SK-N-SH (cell line): ENCODE measurements around the gene LARGE1. TPM values are rescaled to one million over a fixed set of nuclear protein-coding genes. Genes with fewer than 3 reads are reported as not detected.

Experiments
- CTCF ChIA-PET: fragments of 300-600, 350-600 bp; formaldehyde crosslinking; extraction: SDS; loops from one replicate; lab custom pipeline; 2021; lab: Yijun Ruan, JAX
- POLR2A ChIA-PET: fragments of 350-600 bp; sonication (Branson Sonifier 250); formaldehyde crosslinking; extraction: SDS; loops from one replicate; lab custom pipeline; 2020; ENCODE audit warnings: antibody characterized with exemption, inconsistent platforms; lab: Yijun Ruan, JAX
- DNase-seq: peaks from one replicate; pipeline ENCODE4 v3.0.0; 2012
- H2AFZ ChIP-seq: fragments of 200-600 bp; sonication (generic); 2 replicates; pipeline ENCODE4 v1.8.1; 2016; ENCODE audit warnings: antibody characterized with exemption, mild to moderate bottlenecking, low read depth
- H3F3A ChIP-seq: fragments of 200-600 bp; sonication (generic); replicated peaks from 2 replicates; pipeline ENCODE3; 2016; ENCODE audit warnings: antibody characterized with exemption, mild to moderate bottlenecking; ENCODE audit not compliant: insufficient read depth
- H3K27ac ChIP-seq, 2 experiments: fragments of 200-500 bp in 1 of 2; fragments of 200-600 bp in 1 of 2; sonication (Bioruptor generic) in 1 of 2; sonication (generic), shearing (Covaris generic) in 1 of 2; 2 replicates each; pipeline versions ENCODE4 v1.5.1 to v1.6.1; 2014 to 2016; ENCODE audit warnings: low read depth in 2 of 2, inconsistent platforms in 1 of 2, low read length in 1 of 2, mild to moderate bottlenecking in 1 of 2, mixed read lengths in 1 of 2
- H3K27me3 ChIP-seq: fragments of 200-600 bp; sonication (generic), shearing (Covaris generic); 2 replicates; pipeline ENCODE4 v1.6.1; 2016; ENCODE audit warnings: mixed run types; ENCODE audit not compliant: insufficient read depth
- H3K36me3 ChIP-seq, 2 experiments: fragments of 200-500 bp in 1 of 2; fragments of 200-600 bp in 1 of 2; sonication (Bioruptor generic) in 1 of 2; sonication (generic) in 1 of 2; replicated peaks in 1 of 2; 2 replicates each; pipeline versions ENCODE3 to v1.5.1; 2014 to 2016; ENCODE audit warnings: low read length in 1 of 2, mild to moderate bottlenecking in 1 of 2; ENCODE audit not compliant: insufficient read depth in 2 of 2, control insufficient read depth in 1 of 2
- H3K4me1 ChIP-seq, 2 experiments: fragments of 200-500 bp in 1 of 2; fragments of 200-600 bp in 1 of 2; sonication (Bioruptor generic) in 1 of 2; sonication (generic), shearing (Covaris generic) in 1 of 2; 2 replicates each; pipeline versions ENCODE4 v1.5.1 to v1.6.1; 2014 to 2016; ENCODE audit warnings: low read depth in 1 of 2, low read length in 1 of 2, mixed run types in 1 of 2; ENCODE audit not compliant: insufficient read depth in 2 of 2, control insufficient read depth in 1 of 2
- H3K4me2 ChIP-seq: fragments of 200-600 bp; sonication (generic), shearing (Covaris generic); 2 replicates; pipeline ENCODE4 v1.6.1; 2017; ENCODE audit warnings: mixed run types
- H3K4me3 ChIP-seq, 2 experiments: fragments of 200-500 bp in 1 of 2; fragments of 200-600 bp in 1 of 2; sonication (Bioruptor generic) in 1 of 2; sonication (generic), shearing (Covaris generic) in 1 of 2; 2 replicates each; pipeline versions ENCODE4 v1.5.1 to v1.8.1; 2014 to 2016; ENCODE audit warnings: low read depth in 2 of 2, inconsistent platforms in 1 of 2, low read length in 1 of 2, mild to moderate bottlenecking in 1 of 2, mixed read lengths in 1 of 2, moderate library complexity in 1 of 2
- H3K79me2 ChIP-seq: fragments of 200-600 bp; sonication (generic); 2 replicates; pipeline ENCODE4 v1.8.1; 2017; ENCODE audit warnings: mild to moderate bottlenecking; ENCODE audit not compliant: insufficient read depth
- H3K9ac ChIP-seq: fragments of 200-600 bp; sonication (generic); 2 replicates; pipeline ENCODE4 v1.6.1; 2017; ENCODE audit warnings: mixed run types
- H3K9me2 ChIP-seq: fragments of 200-600 bp; sonication (generic); 2 replicates; pipeline ENCODE4 v1.6.1; 2017; ENCODE audit warnings: mixed run types
- H3K9me3 ChIP-seq: fragments of 200-600 bp; sonication (generic); 2 replicates; pipeline ENCODE4 v1.6.1; 2017; ENCODE audit warnings: mixed run types, mild to moderate bottlenecking, moderate library complexity
- H4K20me1 ChIP-seq: fragments of 200-600 bp; sonication (generic); 2 replicates; pipeline ENCODE4 v1.6.1; 2017; ENCODE audit warnings: mild to moderate bottlenecking, mixed run types; ENCODE audit not compliant: insufficient read depth
- CHD2 ChIP-seq: fragments of 150-350 bp; IDR thresholded peaks from 2 replicates; pipeline ENCODE4 v1.6.1; 2018; ENCODE audit warnings: low read length; ENCODE audit not compliant: partially characterized antibody
- EZH2phosphoT487 ChIP-seq: fragments of 200-600 bp; sonication (generic); IDR thresholded peaks from 2 replicates; pipeline ENCODE4 v1.6.1; 2017; ENCODE audit warnings: low read depth, mixed run types, mild to moderate bottlenecking, antibody characterized with exemption, moderate library complexity, borderline replicate concordance
- FOSL2 ChIP-seq: IDR thresholded peaks from 2 replicates; pipeline ENCODE4 v1.4.0; 2012; ENCODE audit warnings: low read depth, mild to moderate bottlenecking, moderate library complexity, borderline replicate concordance
- FOXM1 ChIP-seq: IDR thresholded peaks from 2 replicates; pipeline ENCODE4 v1.4.0; 2012; ENCODE audit warnings: low read depth, mild to moderate bottlenecking
- GATA2 ChIP-seq: sonication (generic); formaldehyde crosslinking; IDR thresholded peaks from 2 replicates; pipeline ENCODE4 v1.5.0; 2020; ENCODE audit warnings: mild to moderate bottlenecking, missing genetic modification reagents
- MXI1 ChIP-seq: IDR thresholded peaks from 2 replicates; pipeline ENCODE4 v1.6.1; 2012; ENCODE audit warnings: mild to moderate bottlenecking, low read depth, low read length, improper control_type of control experiment
- NFIC ChIP-seq: IDR thresholded peaks from 2 replicates; pipeline ENCODE4 v1.4.0; 2012; ENCODE audit warnings: borderline replicate concordance
- RFX5 ChIP-seq: IDR thresholded peaks from 2 replicates; pipeline ENCODE4 v1.6.1; 2012; ENCODE audit warnings: mild to moderate bottlenecking, improper control_type of control experiment, low read length
- RXRA ChIP-seq: IDR thresholded peaks from 2 replicates; pipeline ENCODE4 v1.4.0; 2012; ENCODE audit warnings: low read depth, mild to moderate bottlenecking, borderline replicate concordance
- SIN3A ChIP-seq: IDR thresholded peaks from 2 replicates; pipeline ENCODE4 v1.6.1; 2012; ENCODE audit warnings: low read depth, mild to moderate bottlenecking, low read length, moderate library complexity, borderline replicate concordance
- SMC3 ChIP-seq: IDR thresholded peaks from 2 replicates; pipeline ENCODE4 v1.6.1; 2012; ENCODE audit warnings: low read depth, low read length, improper control_type of control experiment
- TEAD4 ChIP-seq: IDR thresholded peaks from 2 replicates; pipeline ENCODE4 v1.4.0; 2012; ENCODE audit warnings: mild to moderate bottlenecking, borderline replicate concordance; ENCODE audit not compliant: insufficient read depth
- YY1 ChIP-seq: IDR thresholded peaks from 2 replicates; pipeline ENCODE4 v1.4.0; 2012; ENCODE audit warnings: low read depth, mild to moderate bottlenecking
- WGBS: methylation state at CpG from one replicate; pipeline ENCODE4 v1.1.6; 2017; ENCODE audit warnings: low lambda C conversion rate; 5-methylcytosine and 5-hydroxymethylcytosine counted together
- polyA plus RNA-seq, 3 experiments: library from polyadenylated mRNA; depleted of rRNA; stranded (reverse); fragments of >200 nt; gene quantifications; 2 replicates each; pipeline ENCODE4 v1.2.3, GENCODE V29; 2012
- TF ChIP-seq, protein P1 (sequence below): fragments of 150-350 bp; IDR thresholded peaks from 2 replicates; pipeline ENCODE4 v1.6.1; 2016; ENCODE audit warnings: mild to moderate bottlenecking, low read depth, low read length
- TF ChIP-seq, protein P2 (sequence below): IDR thresholded peaks from 2 replicates; pipeline ENCODE4 v1.4.0; 2012; ENCODE audit warnings: low read depth
- TF ChIP-seq, protein P3 (sequence below): IDR thresholded peaks from 2 replicates; pipeline ENCODE4 v1.4.0; 2012; ENCODE audit warnings: low read depth, borderline replicate concordance
- TF ChIP-seq, protein P4 (sequence below): fragments of 150-350 bp; IDR thresholded peaks from 2 replicates; pipeline ENCODE4 v1.6.1; 2017; ENCODE audit warnings: antibody characterized with exemption, low read length, low read depth, borderline replicate concordance
- TF ChIP-seq, protein P5 (sequence below): IDR thresholded peaks from 2 replicates; pipeline ENCODE4 v1.4.0; 2012; ENCODE audit warnings: low read depth, borderline replicate concordance
- TF ChIP-seq, protein P6 (sequence below): fragments of 200-600 bp; sonication (generic); IDR thresholded peaks from 2 replicates; pipeline ENCODE4 v1.6.1; 2017; ENCODE audit warnings: antibody characterized with exemption, mild to moderate bottlenecking, moderate library complexity

The LARGE1 gene
- polyA plus RNA-seq, 1 of the 3 experiments (the other 2 are of a cell fraction) = 1.1 TPM

DNA sequence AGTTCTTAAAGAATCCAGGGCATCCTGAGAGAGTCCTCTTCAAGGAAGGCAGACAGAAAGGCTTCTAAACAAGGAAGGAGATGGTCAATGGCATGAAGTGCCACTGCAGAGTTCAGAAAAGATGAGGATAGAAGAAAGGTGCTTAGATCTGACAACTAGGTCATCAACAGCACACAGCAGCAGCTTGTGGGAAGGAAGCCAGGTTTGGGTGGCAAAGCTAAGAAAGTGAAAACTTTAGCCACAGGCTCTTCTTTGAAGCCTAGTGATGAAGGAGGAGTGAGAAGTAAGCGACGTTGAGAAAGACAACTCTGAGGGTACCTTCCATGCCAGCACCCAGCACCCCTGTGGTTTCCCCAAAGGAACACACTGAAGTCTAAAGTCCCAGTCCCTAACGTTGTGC is 92.0 kb downstream of the LARGE1 start:
- H3K4me1 ChIP-seq = peaks cover 0 to 17% of the 10 kb centered on the region in 2 experiments; a peak in 1 of 4 replicates

DNA sequence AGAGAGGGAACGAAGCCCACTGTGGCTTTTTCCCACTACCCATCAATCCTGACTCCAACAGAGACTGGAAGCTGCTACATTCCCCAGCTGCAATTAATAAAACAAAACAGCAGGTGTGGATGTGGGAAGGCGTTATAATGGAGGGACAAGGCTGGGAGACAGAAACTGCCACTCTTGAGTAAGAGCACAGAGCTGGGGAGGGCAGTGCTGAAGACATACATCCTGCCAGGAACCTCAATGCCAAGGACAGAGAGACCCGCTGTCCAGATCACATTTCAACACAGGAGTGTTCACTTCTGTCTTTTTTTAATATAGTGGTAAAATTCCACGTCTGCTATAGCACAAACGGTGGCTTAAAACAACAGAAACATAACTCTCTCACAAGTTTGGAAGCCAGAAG is 94.5 kb downstream of the LARGE1 start:
- H3K36me3 ChIP-seq = no peaks in the 10 kb centered on the region
- H3K9me2 ChIP-seq = no peaks in the 10 kb centered on the region
- no peak overlapping the region for H2AFZ ChIP-seq
- H3K79me2 ChIP-seq = no peaks in the 10 kb centered on the region
- no peak overlapping the region for H3K27ac ChIP-seq
- peaks cover 0 to 9% of the 10 kb centered on the region in 2 experiments; a peak in 1 of 4 replicates for H3K4me1 ChIP-seq
- no peaks in the 10 kb centered on the region for H4K20me1 ChIP-seq
- CTCF ChIA-PET = interaction anchor here (1.4 to 1.9 kb wide), 2 partner anchors 98 to 307 kb away, joined by 3 to 4 read pairs; no protein-coding TSS in a partner anchor
- POLR2A ChIA-PET = no interaction called here
- WGBS = 39% methylated on average over 5 of the region's 5 CpGs
- no peak overlapping the region for H3K4me3 ChIP-seq
- no peak overlapping the region for H3K9ac ChIP-seq
- no peaks in the 10 kb centered on the region for H3K9me3 ChIP-seq
- DNase-seq = no peak
- no peaks in the 10 kb centered on the region for H3F3A ChIP-seq
- no peaks in the 10 kb centered on the region for H3K27me3 ChIP-seq
- no peak overlapping the region for H3K4me2 ChIP-seq
- TF ChIP-seq EZH2phosphoT487 = no peak
- TF ChIP-seq, protein P1, sequence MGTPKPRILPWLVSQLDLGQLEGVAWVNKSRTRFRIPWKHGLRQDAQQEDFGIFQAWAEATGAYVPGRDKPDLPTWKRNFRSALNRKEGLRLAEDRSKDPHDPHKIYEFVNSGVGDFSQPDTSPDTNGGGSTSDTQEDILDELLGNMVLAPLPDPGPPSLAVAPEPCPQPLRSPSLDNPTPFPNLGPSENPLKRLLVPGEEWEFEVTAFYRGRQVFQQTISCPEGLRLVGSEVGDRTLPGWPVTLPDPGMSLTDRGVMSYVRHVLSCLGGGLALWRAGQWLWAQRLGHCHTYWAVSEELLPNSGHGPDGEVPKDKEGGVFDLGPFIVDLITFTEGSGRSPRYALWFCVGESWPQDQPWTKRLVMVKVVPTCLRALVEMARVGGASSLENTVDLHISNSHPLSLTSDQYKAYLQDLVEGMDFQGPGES = no peak
- TF ChIP-seq, protein P2, sequence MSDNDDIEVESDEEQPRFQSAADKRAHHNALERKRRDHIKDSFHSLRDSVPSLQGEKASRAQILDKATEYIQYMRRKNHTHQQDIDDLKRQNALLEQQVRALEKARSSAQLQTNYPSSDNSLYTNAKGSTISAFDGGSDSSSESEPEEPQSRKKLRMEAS = no peak
- TF ChIP-seq CHD2 = no peak
- no peak for TF ChIP-seq SIN3A
- TF ChIP-seq SMC3 = no peak
- no peak for TF ChIP-seq MXI1
- TF ChIP-seq, protein P3, sequence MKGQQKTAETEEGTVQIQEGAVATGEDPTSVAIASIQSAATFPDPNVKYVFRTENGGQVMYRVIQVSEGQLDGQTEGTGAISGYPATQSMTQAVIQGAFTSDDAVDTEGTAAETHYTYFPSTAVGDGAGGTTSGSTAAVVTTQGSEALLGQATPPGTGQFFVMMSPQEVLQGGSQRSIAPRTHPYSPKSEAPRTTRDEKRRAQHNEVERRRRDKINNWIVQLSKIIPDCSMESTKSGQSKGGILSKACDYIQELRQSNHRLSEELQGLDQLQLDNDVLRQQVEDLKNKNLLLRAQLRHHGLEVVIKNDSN = no peak
- TF ChIP-seq, protein P4, sequence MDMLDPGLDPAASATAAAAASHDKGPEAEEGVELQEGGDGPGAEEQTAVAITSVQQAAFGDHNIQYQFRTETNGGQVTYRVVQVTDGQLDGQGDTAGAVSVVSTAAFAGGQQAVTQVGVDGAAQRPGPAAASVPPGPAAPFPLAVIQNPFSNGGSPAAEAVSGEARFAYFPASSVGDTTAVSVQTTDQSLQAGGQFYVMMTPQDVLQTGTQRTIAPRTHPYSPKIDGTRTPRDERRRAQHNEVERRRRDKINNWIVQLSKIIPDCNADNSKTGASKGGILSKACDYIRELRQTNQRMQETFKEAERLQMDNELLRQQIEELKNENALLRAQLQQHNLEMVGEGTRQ = no peak
- no peak for TF ChIP-seq RXRA
- no peak for TF ChIP-seq FOXM1
- TF ChIP-seq, protein P5, sequence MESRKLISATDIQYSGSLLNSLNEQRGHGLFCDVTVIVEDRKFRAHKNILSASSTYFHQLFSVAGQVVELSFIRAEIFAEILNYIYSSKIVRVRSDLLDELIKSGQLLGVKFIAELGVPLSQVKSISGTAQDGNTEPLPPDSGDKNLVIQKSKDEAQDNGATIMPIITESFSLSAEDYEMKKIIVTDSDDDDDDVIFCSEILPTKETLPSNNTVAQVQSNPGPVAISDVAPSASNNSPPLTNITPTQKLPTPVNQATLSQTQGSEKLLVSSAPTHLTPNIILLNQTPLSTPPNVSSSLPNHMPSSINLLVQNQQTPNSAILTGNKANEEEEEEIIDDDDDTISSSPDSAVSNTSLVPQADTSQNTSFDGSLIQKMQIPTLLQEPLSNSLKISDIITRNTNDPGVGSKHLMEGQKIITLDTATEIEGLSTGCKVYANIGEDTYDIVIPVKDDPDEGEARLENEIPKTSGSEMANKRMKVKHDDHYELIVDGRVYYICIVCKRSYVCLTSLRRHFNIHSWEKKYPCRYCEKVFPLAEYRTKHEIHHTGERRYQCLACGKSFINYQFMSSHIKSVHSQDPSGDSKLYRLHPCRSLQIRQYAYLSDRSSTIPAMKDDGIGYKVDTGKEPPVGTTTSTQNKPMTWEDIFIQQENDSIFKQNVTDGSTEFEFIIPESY = no peak
- no peak for TF ChIP-seq YY1

More for the DNA sequence above, 92.0 kb downstream of the LARGE1 start:
- DNase-seq = no peak
- Histone ChIP-seq H3K9ac (no peak overlapping the region), H2AFZ (no peak overlapping the region), H4K20me1 (no peaks in the 10 kb centered on the region), H3K9me3 (no peaks in the 10 kb centered on the region), H3K27ac (no peak overlapping the region), H3K4me2 (no peak overlapping the region), H3K36me3 (no peaks in the 10 kb centered on the region)
- CTCF ChIA-PET = interaction anchor here (1.5 kb wide), 1 partner anchor 22 kb away, joined by 3 read pairs; no protein-coding TSS in a partner anchor
- TF ChIP-seq FOSL2 = no peak
- TF ChIP-seq, protein P6, sequence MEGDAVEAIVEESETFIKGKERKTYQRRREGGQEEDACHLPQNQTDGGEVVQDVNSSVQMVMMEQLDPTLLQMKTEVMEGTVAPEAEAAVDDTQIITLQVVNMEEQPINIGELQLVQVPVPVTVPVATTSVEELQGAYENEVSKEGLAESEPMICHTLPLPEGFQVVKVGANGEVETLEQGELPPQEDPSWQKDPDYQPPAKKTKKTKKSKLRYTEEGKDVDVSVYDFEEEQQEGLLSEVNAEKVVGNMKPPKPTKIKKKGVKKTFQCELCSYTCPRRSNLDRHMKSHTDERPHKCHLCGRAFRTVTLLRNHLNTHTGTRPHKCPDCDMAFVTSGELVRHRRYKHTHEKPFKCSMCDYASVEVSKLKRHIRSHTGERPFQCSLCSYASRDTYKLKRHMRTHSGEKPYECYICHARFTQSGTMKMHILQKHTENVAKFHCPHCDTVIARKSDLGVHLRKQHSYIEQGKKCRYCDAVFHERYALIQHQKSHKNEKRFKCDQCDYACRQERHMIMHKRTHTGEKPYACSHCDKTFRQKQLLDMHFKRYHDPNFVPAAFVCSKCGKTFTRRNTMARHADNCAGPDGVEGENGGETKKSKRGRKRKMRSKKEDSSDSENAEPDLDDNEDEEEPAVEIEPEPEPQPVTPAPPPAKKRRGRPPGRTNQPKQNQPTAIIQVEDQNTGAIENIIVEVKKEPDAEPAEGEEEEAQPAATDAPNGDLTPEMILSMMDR = no peak
- TF ChIP-seq GATA2 = no peak
- no peak for TF ChIP-seq RFX5
- TF ChIP-seq, protein P3 = no peak
- TF ChIP-seq NFIC = no peak
- no peak for TF ChIP-seq TEAD4
- TF ChIP-seq, all 33 proteins: peak for 0
- Histone ChIP-seq H3K9me2 (no peaks in the 10 kb centered on the region), H3F3A (no peaks in the 10 kb centered on the region), H3K4me3 (no peak overlapping the region), H3K79me2 (no peaks in the 10 kb centered on the region), H3K27me3 (no peaks in the 10 kb centered on the region)
- WGBS = 60% methylated on average over 3 of the region's 3 CpGs
- POLR2A ChIA-PET = no interaction called here
